GM18526 (cell line): ENCODE measurements around the gene MEAK7.

Experiments used
- POLR2A ChIP-seq: IDR thresholded peaks from 3 replicates; pipeline ENCODE4 v1.6.1; 2011; ENCODE audit not compliant: insufficient read length; ENCODE audit errors: extremely low read depth

MEAK7 gene

DNA sequence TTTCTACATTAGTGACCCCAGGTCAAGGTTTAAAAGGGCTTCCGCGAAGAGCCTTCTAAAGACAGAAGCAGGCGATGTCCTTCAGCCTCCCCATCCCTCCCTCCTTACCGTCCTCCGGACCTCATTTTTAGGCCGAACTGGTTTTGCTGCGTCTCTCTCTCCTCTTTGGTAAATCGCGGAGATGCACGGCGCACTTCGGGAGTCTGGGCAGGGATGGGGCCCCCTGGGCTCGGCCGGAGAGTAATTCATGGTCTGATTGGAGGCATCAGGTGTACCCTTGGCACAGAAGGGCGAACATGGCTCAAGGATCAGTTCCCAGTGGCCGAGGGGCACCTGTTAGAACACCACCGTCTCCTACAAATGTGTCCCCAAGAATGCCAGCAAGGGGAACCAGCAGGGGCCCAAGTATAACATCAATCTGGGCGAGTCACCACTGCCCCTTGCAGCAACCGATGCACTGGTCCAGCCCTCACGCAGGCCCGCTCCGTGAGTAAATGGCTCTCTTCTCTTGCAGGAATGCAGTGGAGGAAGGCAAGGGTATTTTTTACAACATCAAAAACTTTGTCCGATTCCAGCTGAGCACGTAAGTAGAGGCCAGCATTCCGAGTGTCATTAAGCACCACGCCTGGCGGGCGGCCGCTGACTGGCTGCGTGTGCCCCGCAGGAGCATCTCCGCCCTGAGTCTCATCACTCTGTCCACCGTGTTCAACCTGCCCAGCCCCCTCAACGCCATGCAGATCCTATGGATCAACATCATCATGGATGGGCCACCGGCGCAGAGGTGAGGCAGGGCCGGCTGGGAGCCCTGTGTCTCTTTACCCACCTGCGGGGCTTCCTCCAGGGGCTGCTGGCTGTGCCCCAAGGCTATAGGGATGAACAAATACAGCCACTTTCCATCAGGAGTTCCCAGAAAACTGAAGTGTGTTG, 45.6 kb downstream of the MEAK7 start:
- no peak for TF ChIP-seq POLR2A

- no peak for TF ChIP-seq POLR2A
These were observed 49.4 kb downstream of the MEAK7 start for GRCh38 chr16:84455031-84455430.
